Ureter (tissue), 1 donor: ENCODE measurements around the gene MAMDC4. TPM values are rescaled to one million over a fixed set of nuclear protein-coding genes. Genes with fewer than 3 reads are reported as not detected.

Experiments
- DNase-seq: peaks from one replicate; pipeline ENCODE4 v3.0.0-alpha.2; 2020; ENCODE audit warnings: low spot score
- total RNA-seq: library from RNA; stranded (reverse); gene quantifications from one replicate; pipeline ENCODE4 v1.2.4, GENCODE V29; 2023
- donor health status: DM: yes; HTN: yes; CAD: no.

MAMDC4 gene
- total RNA-seq, 1 donor from 2014 or later = 10.7 TPM

DNA sequence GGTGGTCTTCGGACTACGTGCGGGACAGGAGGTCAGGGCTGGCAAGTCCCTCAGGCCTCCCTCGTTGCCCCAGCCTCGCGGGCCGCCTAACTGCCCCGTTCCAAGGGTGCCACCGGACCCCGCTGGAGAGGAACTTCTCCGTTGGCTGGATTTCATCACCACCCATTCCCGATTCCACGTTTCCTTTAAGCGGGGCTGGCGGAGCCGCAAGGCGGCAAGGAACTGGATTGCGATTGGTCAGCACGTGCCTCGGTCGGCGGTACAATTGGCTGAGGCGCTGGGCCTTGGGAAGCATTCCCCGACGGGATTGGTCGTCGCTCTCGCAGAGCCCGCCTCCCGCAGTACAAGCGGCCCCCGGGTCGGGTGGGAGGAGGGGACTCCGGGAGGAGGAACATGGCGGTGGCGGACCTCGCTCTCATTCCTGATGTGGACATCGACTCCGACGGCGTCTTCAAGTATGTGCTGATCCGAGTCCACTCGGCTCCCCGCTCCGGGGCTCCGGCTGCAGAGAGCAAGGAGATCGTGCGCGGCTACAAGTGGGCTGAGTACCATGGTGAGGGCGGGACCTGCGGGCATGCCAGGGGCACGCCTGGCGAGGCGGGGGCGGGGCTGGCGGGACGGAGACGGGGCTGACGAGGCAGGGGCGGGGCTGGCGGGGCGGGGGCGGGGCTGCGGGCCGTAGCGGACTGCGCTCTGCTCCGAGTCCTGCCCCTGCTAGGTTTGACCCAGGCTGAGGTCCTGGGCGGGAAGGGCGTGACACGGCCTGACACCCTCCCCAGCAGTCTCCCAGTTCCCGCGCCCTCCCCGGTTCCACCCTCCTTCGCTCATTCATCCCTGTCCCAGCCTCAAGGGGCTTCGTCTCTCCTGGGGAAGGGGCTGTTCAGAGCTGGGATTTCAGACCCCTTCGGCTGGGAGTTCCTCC lies 2.8 kb upstream of the MAMDC4 start, which contains the start of gene PHPT1:
TSS of gene PHPT1 (plus strand) at position 372 of the 922 bp plus-strand sequence. CDS start at position 394, 22 bp downstream.
- peak; percentile 99 for DNase-seq

- DNase-seq = no peak
Measured at GRCh38 chr9:136849960-136850865, 1.9 kb upstream of the MAMDC4 start.

DNA sequence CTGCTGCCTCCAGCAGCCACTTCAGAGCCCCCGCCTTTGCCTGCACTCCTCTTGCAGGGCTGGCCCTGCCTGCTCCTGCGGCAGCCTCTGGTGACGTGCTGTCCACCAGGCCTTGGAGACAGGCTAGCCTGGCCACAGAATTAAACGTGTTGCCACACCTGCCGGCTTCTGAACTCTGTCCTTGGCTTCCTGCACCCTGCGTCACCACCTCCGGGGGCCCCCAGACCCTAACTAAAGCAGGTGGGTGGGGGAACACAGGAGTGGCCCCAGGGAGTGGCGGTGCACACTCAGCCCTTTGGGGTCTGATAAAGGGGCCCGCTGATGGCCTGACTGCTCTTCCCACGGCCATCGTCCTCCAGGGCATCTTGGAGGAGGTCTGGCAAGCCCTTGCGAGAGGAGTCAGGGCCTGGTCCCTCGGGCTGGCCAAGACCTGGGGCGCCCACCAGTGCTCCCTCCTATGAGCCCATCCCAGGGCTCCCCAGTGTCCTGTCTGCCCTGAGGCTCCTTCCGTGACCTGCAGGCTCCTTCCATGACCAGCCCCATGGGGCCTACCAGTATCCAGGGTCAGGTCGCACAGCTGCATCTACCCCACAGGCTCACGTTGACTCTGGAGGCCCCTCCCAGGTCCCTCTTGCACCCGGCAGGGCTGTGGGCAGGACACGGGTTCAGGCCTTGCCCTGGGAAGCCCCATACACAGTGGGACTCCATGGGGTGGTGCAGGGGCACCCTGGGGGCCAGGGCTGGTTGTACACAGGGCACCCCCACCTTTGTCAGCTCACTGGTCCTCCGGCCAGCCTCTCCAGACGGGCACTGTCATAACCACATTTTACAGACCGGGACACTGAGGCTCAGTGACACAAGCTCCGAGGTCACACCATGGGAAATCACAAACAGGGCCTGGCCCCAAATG lies 1.0 kb upstream of the MAMDC4 start:
- no peak for DNase-seq

DNA sequence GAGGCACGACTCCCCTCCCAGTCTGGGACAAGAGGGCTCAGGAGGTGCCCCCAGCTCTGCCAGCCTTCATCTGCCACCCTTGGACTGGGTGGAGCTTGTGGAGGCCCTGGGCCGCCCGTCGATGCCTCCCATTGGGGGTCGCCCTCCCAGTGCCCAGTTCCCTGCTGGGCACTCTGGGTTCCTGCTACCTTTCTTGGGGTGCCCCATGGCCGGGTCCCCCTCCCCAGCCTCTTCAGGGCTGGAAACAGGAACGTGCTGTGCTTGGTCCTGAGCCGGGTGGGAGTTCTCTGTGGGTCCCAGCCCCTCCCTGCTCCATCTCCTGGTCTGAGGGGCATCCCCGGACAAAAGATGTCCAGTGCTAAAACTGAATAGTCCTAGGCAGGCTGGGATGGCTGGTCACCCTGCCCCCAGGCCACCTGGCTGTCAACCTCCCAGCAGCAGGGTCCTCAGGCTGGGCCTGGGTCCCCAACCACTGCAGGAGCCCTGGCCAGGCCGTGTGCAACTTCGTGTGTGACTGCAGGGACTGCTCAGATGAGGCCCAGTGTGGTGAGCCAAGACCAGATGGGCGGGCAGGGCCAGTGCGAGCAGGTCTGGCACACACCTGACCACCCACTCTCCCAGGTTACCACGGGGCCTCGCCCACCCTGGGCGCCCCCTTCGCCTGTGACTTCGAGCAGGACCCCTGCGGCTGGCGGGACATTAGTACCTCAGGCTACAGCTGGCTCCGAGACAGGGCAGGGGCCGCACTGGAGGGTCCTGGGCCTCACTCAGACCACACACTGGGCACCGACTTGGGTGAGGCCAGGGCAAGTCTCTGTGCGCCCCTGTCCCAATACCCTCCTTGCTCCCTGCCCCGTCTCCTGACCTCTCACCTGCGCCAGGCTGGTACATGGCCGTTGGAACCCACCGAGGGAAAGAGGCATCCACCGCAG lies 784 bp downstream of the MAMDC4 start:
- no peak for DNase-seq

DNA sequence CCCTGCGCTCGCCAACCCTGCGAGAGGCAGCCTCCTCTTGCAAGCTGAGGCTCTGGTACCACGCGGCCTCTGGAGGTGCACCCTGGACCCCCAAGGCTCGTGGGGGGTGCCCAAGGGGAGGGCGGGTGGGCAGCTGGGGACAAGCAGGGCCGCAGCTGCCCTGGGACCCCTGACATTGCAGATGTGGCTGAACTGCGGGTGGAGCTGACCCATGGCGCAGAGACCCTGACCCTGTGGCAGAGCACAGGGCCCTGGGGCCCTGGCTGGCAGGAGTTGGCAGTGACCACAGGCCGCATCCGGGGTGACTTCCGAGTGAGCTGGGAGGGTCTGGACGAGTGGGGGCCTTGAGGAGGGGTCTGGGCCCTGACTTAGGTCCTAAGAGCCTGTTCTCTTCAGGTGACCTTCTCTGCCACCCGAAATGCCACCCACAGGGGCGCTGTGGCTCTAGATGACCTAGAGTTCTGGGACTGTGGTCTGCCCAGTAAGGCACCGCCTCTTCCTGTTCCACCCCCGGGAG lies 1.5 kb downstream of the MAMDC4 start:
- DNase-seq = no peak

DNA sequence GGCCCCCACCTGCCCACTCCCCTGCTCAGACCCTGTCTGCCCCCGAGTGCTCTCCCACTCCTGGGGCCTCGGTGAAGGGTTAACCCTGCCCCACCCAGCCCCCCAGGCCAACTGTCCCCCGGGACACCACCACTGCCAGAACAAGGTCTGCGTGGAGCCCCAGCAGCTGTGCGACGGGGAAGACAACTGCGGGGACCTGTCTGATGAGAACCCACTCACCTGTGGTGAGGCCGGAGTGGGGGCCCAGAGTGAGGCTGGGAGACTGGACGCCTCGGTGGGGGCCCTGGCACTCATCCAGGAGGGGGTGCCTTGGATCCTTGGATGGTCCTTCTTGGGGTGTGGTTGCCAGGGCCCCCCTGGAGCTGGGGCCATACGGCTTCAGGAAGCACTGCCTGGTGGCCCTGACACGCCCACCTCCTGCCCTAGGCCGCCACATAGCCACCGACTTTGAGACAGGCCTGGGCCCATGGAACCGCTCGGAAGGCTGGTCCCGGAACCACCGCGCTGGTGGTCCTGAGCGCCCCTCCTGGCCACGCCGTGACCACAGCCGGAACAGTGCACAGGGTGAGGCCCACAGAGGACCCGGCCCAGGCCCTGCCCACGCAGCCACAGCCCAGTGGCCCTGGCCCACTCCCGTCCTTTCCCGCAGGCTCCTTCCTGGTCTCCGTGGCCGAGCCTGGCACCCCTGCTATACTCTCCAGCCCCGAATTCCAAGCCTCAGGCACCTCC lies 2.1 kb downstream of the MAMDC4 start:
- DNase-seq = no peak

- DNase-seq = no peak
Measured at GRCh38 chr9:136854842-136855460, 2.8 kb downstream of the MAMDC4 start.

GRCh38 chr9:136855461-136856078 lies 3.4 kb downstream of the MAMDC4 start:
- DNase-seq = no peak

DNA sequence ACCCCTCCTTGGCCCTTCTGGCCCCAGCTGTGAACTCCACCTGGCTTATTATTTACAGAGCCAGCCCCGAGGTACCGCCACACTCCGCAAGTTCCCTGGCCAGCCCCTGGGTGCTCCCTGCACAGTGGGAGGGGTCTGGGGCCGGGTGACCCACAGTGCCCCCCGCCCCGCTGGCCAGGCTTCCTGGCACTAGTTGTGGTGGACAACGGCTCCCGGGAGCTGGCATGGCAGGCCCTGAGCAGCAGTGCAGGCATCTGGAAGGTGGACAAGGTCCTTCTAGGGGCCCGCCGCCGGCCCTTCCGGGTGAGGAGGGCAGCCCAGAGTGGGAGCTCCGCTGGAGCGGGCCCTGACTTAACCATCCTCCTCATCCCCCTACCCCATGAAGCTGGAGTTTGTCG lies 3.9 kb downstream of the MAMDC4 start:
- no peak for DNase-seq

GRCh38 chr9:136856541-136857141 lies 4.5 kb downstream of the MAMDC4 start:
- no peak for DNase-seq

GRCh38 chr9:136857166-136857565 lies 5.0 kb downstream of the MAMDC4 start:
- no peak for DNase-seq

GRCh38 chr9:136857581-136858412 lies 5.7 kb downstream of the MAMDC4 start:
- no peak for DNase-seq

DNA sequence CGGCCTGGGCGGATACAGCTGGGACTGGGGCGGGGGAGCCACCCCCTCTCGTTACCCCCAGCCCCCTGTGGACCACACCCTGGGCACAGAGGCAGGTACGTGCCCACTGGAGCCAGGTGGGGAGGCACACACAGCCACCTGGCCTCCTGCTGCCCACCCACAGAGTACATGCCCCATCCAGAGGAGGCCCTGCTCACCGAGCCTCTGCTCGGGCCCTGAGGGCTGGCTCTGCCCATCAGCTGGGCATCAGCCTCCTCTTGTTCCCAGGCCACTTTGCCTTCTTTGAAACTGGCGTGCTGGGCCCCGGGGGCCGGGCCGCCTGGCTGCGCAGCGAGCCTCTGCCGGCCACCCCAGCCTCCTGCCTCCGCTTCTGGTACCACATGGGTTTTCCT lies 6.3 kb downstream of the MAMDC4 start:
- DNase-seq = no peak

DNA sequence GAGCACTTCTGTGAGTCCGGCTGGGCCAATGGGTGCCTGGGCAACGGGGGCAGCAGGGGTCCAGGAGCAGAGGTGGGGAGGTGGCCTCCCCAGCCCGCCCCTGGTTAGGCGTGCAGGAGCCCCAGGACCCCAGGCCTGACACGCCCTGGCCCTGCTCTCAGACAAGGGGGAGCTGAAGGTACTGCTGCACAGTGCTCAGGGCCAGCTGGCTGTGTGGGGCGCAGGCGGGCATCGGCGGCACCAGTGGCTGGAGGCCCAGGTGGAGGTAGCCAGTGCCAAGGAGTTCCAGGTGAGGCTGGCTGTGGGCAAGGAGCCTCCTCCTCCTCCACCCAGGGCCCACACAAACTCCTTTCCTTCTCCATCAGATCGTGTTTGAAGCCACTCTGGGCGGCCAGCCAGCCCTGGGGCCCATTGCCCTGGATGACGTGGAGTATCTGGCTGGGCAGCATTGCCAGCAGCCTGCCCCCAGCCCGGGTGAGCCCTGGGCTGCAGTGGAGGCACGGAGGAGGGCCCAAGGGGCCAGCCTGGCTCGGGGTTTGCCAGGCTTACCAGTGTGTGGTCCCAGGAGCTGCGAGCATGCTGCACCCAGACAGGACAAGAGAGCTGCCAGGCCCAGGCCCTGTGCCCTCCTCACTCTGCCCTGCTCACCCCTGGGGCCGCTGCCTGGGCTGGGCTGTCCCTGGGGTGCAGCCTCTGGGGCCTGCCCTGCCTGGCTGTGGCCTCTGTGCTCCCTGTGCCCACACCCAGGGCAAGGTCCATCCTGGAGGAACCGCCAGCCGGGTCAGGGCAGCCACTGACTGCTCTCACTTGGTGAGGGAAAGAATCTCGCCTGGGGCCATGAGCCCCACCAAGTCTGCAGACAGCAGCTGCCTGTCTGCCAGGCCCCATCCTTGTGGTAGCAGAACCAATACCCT lies 7.0 kb downstream of the MAMDC4 start:
- no peak for DNase-seq

DNA sequence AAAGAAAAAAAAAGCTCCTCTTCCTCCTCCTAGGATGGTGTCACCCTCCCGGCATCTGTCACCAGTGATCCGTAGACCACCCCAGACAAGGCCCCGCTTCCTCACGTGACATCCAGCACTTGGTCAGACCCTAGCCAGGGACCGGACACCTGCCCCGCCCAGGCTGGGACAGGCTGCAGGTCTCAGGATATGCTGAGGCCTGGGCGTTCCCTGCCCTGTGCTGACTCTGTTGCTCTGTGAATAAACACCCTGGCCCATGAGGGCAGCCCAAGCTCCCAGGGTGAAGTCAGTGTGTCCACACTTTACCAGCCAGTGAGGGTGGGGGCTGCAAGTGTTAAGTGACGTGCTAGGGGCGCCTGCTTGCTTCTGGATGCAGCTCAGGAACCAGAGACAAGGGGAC lies 8.4 kb downstream of the MAMDC4 start:
- DNase-seq = no peak
